Germinal center (tissue), 1 donor: ENCODE results near the gene TIGD3.

Experiments used
- DNase-seq: peaks from one replicate; pipeline ENCODE4 v3.0.0; 2012; ENCODE audit warnings: mixed read lengths, low spot score

The TIGD3 gene

GRCh38 chr11:65390099-65390941, 35.8 kb downstream of the TIGD3 start:
- no peak for DNase-seq

- no peak for DNase-seq
Observed at GRCh38 chr11:65390996-65391395, 36.4 kb downstream of the TIGD3 start.

- DNase-seq = no peak
Observed at GRCh38 chr11:65392186-65392829, 37.8 kb downstream of the TIGD3 start.

GRCh38 chr11:65392899-65393298, 38.3 kb downstream of the TIGD3 start:
- DNase-seq = no peak

GRCh38 chr11:65393513-65394079, 39.0 kb downstream of the TIGD3 start:
- no peak for DNase-seq

- DNase-seq = no peak
Observed at GRCh38 chr11:65394125-65394536, 39.6 kb downstream of the TIGD3 start.

- DNase-seq = no peak
Observed at GRCh38 chr11:65395961-65396530, 41.5 kb downstream of the TIGD3 start.

GRCh38 chr11:65396769-65397745, 42.5 kb downstream of the TIGD3 start:
- DNase-seq = no peak

GRCh38 chr11:65398362-65398910, 43.9 kb downstream of the TIGD3 start:
- no peak for DNase-seq

- no peak for DNase-seq
Observed at GRCh38 chr11:65399249-65399648, 44.7 kb downstream of the TIGD3 start.

- DNase-seq = no peak
Observed at GRCh38 chr11:65399845-65400244, 45.3 kb downstream of the TIGD3 start.

- DNase-seq = no peak
Observed at GRCh38 chr11:65400307-65401072, 45.9 kb downstream of the TIGD3 start.

- DNase-seq = no peak
Observed at GRCh38 chr11:65401073-65401802, 46.7 kb downstream of the TIGD3 start.

GRCh38 chr11:65401803-65402248, 47.3 kb downstream of the TIGD3 start:
- no peak for DNase-seq

- no peak for DNase-seq
Observed at GRCh38 chr11:65402790-65403189, 48.2 kb downstream of the TIGD3 start.

- peak; percentile 61 for DNase-seq
Observed at GRCh38 chr11:65403607-65404121, 49.1 kb downstream of the TIGD3 start.

- no peak for DNase-seq
Observed at GRCh38 chr11:65404210-65404609, 49.7 kb downstream of the TIGD3 start.

- no peak for DNase-seq
Observed at GRCh38 chr11:65404638-65405339, 50.2 kb downstream of the TIGD3 start.
